NT2/D1 (cell line): ENCODE data around the gene KIF26A.

Experiments used
- SUZ12 ChIP-seq: IDR thresholded peaks from 2 replicates; pipeline ENCODE4 v1.6.1; 2011; ENCODE audit not compliant: insufficient read length, insufficient read depth; ENCODE audit errors: extremely low read depth
- YY1 ChIP-seq: IDR thresholded peaks from 2 replicates; pipeline ENCODE4 v1.6.1; 2011; ENCODE audit not compliant: insufficient read length, insufficient read depth
- ZNF274 ChIP-seq: IDR thresholded peaks from 2 replicates; pipeline ENCODE4 v1.6.1; 2011; ENCODE audit warnings: mild to moderate bottlenecking, low read depth, low read length

- no peak for TF ChIP-seq SUZ12
- no peak for TF ChIP-seq YY1
- no peak for TF ChIP-seq ZNF274
Observed at GRCh38 chr14:104132981-104133380, 5.4 kb upstream of the KIF26A start.
